Mononuclear cell (primary cell): ENCODE data around the gene ACSL6. TPM values are rescaled to one million over a fixed set of nuclear protein-coding genes. Genes with fewer than 3 reads are reported as not detected.

Source experiments
- H3K27me3 ChIP-seq: 2 replicates; pipeline ENCODE4 v1.6.0; 2011; ENCODE audit warnings: low read length, control low read depth; ENCODE audit not compliant: insufficient read depth
- H3K4me1 ChIP-seq: 2 replicates; pipeline ENCODE4 v1.5.1; 2011; ENCODE audit warnings: mild to moderate bottlenecking, low read length, control low read depth; ENCODE audit not compliant: insufficient read depth
- H3K4me3 ChIP-seq: 2 replicates; pipeline ENCODE4 v1.5.1; 2011; ENCODE audit warnings: mild to moderate bottlenecking, low read length, moderate library complexity
- H3K9me3 ChIP-seq: 2 replicates; pipeline ENCODE4 v1.5.1; 2011; ENCODE audit warnings: low read depth, mild to moderate bottlenecking, control low read depth, low read length
- total RNA-seq: library from RNA; depleted of rRNA; stranded (reverse); fragments of >200 nt; gene quantifications from one replicate; pipeline ENCODE4 v1.2.3, GENCODE V29; 2012

Gene ACSL6
- total RNA-seq, 1 donor: 24.8 TPM

DNA sequence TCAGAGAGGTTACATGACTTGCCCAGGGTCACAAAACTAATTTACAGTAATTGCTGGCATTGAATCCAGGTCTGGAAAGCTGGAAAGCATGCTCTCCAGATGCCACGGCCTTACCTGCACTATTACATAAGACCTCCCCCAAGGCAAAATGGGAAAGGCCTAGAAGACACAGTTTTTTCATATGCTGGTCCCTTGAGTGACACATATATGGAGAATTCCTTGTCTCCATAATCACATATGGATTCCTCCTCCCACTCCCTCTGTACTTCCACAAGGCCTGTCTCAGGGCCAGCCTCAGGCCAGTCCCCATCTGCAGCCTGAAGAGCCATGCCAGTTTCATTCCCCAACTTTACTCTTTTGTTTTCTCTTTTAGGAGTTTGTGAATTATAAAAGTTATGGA, 37.4 kb downstream of the ACSL6 start:
- H3K4me1 ChIP-seq: peaks cover 16% of the 10 kb centered on the region
- H3K4me3 ChIP-seq: no peak overlapping the region

GRCh38 chr5:131973089-131973712, 38.3 kb downstream of the ACSL6 start:
- Histone ChIP-seq H3K4me3 (no peak overlapping the region), H3K27me3 (no peaks in the 10 kb centered on the region), H3K4me1 (peaks cover 16% of the 10 kb centered on the region)

More for the DNA sequence above, 37.4 kb downstream of the ACSL6 start:
- H3K9me3 ChIP-seq: no peaks in the 10 kb centered on the region
- H3K27me3 ChIP-seq: no peaks in the 10 kb centered on the region

GRCh38 chr5:131968396-131968954, 43.0 kb downstream of the ACSL6 start:
- Histone ChIP-seq H3K4me1 (no peaks in the 10 kb centered on the region), H3K4me3 (no peak overlapping the region), H3K9me3 (no peaks in the 10 kb centered on the region), H3K27me3 (no peaks in the 10 kb centered on the region)

More at GRCh38 chr5:131973089-131973712, 38.3 kb downstream of the ACSL6 start:
- H3K9me3 ChIP-seq: no peaks in the 10 kb centered on the region

- Histone ChIP-seq H3K4me1 (no peaks in the 10 kb centered on the region), H3K27me3 (no peaks in the 10 kb centered on the region), H3K4me3 (no peak overlapping the region), H3K9me3 (no peaks in the 10 kb centered on the region)
Observed at GRCh38 chr5:131966551-131966950, 44.9 kb downstream of the ACSL6 start.

GRCh38 chr5:131965826-131966415, 45.5 kb downstream of the ACSL6 start:
- no peaks in the 10 kb centered on the region for H3K4me1 ChIP-seq
- no peak overlapping the region for H3K4me3 ChIP-seq
- H3K27me3 ChIP-seq: no peaks in the 10 kb centered on the region
- no peaks in the 10 kb centered on the region for H3K9me3 ChIP-seq

DNA sequence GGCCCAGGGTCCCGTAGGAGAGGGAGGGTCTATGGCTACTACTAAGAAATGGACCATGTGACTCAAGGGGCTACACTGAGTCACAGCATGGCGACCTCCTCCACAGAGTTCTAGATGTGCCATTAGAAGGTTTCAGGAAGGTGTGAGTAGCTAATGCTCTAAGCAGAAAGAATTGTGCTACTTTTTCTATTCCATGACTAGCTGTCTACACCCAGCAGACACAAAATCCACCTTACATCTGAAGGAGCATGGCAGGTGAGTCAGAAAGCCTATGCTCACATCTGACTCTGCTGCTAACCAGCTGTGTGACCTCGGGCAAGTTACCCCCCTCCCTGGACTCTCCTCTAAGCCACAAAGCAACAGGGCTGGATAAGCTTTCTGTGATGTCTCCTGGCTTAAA, 51.6 kb downstream of the ACSL6 start:
- H3K4me1 ChIP-seq: no peaks in the 10 kb centered on the region
- H3K27me3 ChIP-seq: no peaks in the 10 kb centered on the region
- H3K9me3 ChIP-seq: no peaks in the 10 kb centered on the region
- H3K4me3 ChIP-seq: no peak overlapping the region

DNA sequence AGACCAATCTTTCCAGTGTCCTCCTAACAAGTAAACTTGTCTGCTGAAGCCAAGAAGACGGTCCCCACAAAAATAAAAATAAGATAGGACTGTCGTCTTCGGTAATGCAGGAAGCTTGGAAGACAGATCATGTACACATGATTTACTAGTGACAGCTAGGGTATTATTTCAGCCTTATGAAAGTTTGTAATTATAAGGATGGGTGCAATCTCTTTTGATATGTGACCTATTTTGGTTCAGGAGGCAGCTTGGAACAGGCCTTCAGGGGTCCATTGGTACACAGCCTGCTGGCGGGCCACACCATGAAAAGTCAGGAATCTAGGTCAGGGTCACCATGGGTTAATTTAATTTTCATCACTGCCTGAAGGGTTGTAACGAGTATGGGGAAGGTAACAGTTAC, 52.3 kb downstream of the ACSL6 start:
- Histone ChIP-seq H3K4me1 (no peaks in the 10 kb centered on the region), H3K4me3 (no peak overlapping the region), H3K27me3 (no peaks in the 10 kb centered on the region), H3K9me3 (no peaks in the 10 kb centered on the region)

DNA sequence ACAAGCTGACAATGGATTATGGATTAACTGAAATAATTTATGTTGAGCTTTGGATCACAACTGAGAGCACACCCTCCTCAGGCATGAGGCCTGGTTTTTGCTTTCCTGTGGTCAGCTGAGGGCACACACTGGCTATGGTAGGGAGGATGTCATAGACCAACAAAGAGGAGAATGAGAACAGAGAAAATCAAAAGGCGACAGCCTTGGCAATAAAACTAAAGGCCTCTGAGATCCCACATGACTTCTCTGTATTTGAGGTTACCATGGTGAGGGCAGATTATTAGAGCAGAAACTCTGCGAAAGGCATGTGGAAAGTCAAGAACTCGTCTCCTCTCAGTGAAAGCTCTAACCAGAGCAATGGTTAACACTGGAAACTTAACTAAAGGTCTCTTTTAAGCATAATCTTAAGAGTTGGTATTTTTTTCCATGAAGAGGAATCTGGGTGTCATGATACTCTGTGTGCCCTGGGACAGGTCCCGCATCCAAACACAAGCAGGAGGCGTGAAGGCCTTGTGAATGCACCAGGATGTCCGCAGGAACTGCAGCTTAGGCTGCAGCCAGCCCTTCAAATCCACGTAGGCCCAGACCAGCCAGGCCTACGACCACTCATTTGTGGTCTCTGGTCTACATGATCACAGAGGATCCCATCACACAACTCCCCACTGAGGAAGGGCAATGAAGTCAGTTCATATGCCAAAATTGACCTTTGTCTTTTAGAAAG, 53.6 kb downstream of the ACSL6 start:
- Histone ChIP-seq H3K4me3 (no peak overlapping the region), H3K9me3 (no peaks in the 10 kb centered on the region), H3K4me1 (no peaks in the 10 kb centered on the region), H3K27me3 (no peaks in the 10 kb centered on the region)

GRCh38 chr5:131953969-131954368, 57.5 kb downstream of the ACSL6 start:
- H3K9me3 ChIP-seq: no peaks in the 10 kb centered on the region
- H3K27me3 ChIP-seq: no peaks in the 10 kb centered on the region
- no peaks in the 10 kb centered on the region for H3K4me1 ChIP-seq
- H3K4me3 ChIP-seq: no peak overlapping the region

GRCh38 chr5:131952301-131952857, 59.1 kb downstream of the ACSL6 start:
- no peak overlapping the region for H3K4me3 ChIP-seq
- no peaks in the 10 kb centered on the region for H3K4me1 ChIP-seq
- no peaks in the 10 kb centered on the region for H3K27me3 ChIP-seq
- H3K9me3 ChIP-seq: no peaks in the 10 kb centered on the region

GRCh38 chr5:131950706-131951105, 60.8 kb downstream of the ACSL6 start:
- H3K4me1 ChIP-seq: no peaks in the 10 kb centered on the region
- no peak overlapping the region for H3K4me3 ChIP-seq
- H3K9me3 ChIP-seq: no peaks in the 10 kb centered on the region
- H3K27me3 ChIP-seq: no peaks in the 10 kb centered on the region

DNA sequence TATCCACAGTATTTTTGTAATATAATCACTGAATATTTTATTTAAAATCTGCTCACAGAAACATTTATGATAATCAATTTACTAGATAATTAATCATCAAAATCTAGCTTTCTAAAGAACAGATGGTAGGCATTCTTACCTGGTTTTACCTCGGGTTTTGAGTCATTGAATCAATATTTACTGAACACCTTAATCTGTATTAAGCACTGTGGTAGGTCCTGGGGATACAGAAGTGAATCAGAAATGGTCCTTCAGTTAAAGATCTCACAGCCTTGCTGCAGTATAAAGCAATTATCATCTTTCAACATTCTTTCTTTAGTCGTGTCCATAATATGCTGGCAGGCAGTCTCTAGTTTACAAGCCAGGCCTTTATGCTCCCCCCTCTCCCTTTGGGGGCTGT, 64.0 kb downstream of the ACSL6 start:
- peaks cover 8% of the 10 kb centered on the region for H3K4me1 ChIP-seq
- H3K9me3 ChIP-seq: no peaks in the 10 kb centered on the region
- no peaks in the 10 kb centered on the region for H3K27me3 ChIP-seq
- H3K4me3 ChIP-seq: no peak overlapping the region

- no peak within 1 kb of the TSS for H3K4me3 ChIP-seq
- H3K4me1 ChIP-seq: peaks cover 8% of the 10 kb centered on the region
- no peaks in the 10 kb centered on the region for H3K9me3 ChIP-seq
- H3K27me3 ChIP-seq: no peaks in the 10 kb centered on the region
Observed at GRCh38 chr5:131945551-131946168, 65.8 kb downstream of the ACSL6 start, which contains the start of gene MEIKIN. Gene MEIKIN (minus strand): TSS chr5:131945663. CDS start chr5:131945505, 158 bp downstream.

DNA sequence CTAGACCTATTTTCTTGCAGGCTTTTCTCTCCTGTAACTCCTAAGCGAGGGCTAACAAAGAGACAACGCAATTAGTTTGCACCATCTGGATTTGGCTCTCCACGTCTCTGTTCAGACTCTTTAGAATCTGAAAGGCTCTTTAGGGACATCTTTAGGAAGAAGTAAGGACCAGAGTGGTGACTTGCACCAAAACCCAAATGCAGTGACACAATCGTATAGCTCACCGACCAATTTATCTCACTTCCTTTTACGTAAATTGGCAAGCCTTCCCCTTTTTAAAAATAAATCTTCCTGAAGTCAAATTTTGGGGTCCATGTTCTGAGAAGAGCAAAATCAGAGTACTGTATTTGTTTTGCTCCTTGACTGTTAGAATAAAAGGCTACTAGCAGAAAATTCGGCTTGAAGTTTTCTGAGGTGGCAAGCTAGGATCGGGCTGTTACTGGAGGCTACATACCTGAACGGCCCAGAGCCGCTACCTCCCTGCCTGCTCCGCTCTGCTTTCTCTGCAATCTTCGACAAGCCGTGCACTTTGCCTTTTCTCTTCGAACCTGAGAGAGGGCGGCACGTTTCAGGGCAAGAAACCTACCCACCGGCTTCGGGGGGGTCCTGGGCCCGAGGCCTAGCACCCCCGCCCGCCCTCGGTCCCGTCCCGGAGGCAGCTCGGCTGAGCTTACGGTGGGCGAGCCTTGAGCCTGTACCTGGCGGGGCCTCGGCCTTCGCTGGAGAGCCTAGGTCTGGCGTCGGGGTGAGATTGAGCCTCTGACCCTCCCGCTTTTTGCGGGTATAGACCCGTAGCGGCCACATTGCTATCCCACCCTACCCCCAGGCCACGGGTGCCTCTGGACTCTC, 66.5 kb downstream of the ACSL6 start:
- peaks cover 8% of the 10 kb centered on the region for H3K4me1 ChIP-seq
- no peak overlapping the region for H3K4me3 ChIP-seq
- H3K9me3 ChIP-seq: no peaks in the 10 kb centered on the region
- no peaks in the 10 kb centered on the region for H3K27me3 ChIP-seq
